Middle frontal gyrus (tissue), 1 donor: ENCODE measurements around the gene TNFSF13B.
"Not testable (repeated sequence)": the region's sequence is repeated elsewhere in the genome, so short reads cannot be mapped to it uniquely, and the experiment has no call there.

ENCODE experiments used
- DNase-seq: peaks from one replicate; pipeline ENCODE4 v3.0.0-alpha.2; 2015; ENCODE audit warnings: low spot score; ENCODE audit errors: extremely low spot score

Gene TNFSF13B, protein sequence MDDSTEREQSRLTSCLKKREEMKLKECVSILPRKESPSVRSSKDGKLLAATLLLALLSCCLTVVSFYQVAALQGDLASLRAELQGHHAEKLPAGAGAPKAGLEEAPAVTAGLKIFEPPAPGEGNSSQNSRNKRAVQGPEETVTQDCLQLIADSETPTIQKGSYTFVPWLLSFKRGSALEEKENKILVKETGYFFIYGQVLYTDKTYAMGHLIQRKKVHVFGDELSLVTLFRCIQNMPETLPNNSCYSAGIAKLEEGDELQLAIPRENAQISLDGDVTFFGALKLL

GRCh38 chr13:108269601-108270328, at the start of gene TNFSF13B:
TNFSF13B (plus strand) TSS chr13:108269718; CDS start chr13:108269896, 178 bp downstream.
- no peak for DNase-seq

DNA sequence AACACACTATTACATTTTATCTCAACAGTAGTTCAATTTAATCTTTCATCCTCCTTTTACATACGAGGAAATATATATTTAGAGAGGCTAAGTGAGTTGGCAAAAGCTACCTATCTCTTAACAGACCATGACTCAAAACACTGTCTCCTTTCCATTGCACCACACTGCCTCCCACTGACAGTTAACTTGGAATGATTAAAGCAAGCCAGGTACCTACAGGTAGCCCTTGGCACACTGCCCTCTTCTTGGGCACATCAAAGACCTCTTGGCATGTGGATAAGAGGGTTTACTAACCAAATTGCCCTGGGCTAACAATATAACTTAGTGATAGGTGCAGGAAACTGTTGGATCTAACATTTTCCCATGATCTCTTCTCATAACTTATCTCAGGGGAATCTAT, 49.5 kb upstream of the TNFSF13B start:
- DNase-seq = no peak

GRCh38 chr13:108223687-108224503, 45.6 kb upstream of the TNFSF13B start:
- no peak for DNase-seq

- DNase-seq = no peak
These were observed 44.1 kb upstream of the TNFSF13B start for GRCh38 chr13:108225440-108225839.

DNA sequence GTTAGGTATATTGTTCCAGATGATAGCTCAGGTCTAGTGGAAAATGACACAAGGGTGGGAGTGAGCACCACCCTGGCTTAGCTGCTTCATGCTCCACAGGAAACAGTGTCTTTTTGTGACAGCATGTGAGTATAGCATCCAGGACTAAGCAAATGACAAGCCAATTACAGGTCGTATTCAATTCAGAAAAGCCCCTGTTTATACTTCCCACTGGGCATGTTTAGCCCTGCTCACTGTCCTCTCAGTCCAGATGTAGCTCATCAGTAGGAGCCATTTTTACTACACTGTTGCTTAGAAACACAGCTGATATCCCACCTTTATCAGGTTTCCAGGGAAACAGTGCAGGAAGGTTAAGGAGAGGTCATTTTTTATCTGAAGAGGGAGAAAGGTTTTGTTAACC, 43.3 kb upstream of the TNFSF13B start:
- DNase-seq = no peak

DNA sequence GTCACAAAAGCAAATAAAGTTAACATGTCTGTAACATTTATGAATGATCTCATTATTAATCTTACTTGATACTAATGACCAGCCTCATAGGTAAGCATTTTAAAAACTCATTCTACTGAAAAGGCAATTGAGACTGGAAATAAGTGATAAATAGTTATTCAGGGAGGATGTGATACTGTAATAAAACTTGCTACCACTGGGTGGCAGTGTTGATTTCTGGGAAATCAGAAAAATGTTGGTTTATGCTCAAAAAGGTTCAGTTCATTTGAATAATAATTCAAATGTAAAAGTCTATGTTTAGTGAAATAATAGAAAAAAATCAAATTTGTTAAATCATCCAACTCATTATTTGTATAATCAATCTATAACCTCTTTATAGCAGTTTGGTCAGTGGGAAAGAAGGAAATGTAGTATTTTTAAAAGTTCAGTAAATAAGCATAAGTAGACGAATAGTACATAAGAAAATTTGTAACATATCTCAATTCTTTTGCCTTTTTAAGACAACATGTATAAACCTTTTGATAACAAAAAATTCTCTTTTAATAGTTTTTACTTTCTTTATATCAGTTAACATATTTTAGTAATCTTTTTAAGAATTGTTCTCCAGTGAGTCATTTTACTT, 41.8 kb upstream of the TNFSF13B start:
- DNase-seq = peak; percentile 46

DNA sequence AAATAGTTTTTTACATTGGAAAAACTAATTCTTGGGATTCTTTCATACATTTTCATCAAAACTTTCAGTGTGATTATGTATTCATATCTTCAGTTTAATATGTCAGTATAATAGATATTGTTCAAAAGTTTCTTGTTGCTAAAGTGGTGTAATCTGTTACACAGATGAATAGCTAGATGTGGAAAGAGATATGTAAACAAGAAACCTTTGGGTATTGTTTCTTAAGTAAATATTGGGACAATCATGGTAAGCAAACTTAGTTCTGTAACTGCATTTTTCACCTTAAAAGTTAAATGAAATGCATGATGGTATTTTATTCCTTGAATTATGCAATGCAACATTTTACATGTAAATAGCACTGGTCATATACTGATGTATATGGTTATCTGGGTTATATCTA, 39.1 kb upstream of the TNFSF13B start:
- no peak for DNase-seq

DNA sequence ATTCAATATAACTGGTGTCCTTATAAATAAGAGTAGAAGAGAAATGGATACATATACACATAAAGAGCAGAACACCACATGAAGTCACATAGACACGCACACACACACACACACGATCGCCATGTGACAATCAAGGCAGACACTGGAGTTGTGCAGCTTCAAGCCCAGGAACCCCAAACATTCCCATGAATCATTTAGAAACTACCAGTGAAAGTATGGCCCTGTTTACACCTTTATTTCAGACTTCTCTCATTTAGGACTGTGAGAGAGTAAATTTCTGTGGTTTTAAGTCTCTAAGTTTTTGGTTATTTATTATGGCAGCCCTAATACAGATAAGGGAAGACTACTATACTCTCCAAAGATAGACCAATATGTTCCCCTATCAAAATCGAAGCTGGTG, 20.4 kb upstream of the TNFSF13B start:
- no peak for DNase-seq

DNA sequence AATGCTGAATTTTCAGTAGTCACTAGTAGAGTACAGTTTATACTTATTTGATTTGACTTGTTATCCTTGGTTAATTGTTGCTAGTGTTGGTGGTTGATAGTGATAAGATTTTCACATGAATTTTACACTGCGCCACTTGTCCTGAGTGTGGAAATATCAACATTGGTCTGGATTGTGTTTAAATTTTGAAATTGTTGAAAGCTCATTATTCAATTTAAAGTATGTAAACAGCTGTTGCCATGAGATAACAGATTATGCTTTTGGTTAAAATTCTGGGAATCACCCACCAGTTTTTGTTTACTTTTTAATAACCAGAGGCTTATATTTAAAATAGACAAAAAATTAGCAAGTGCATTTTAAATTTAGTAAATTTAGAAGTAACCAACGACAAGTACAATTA, 12.3 kb upstream of the TNFSF13B start:
- DNase-seq = no peak

DNA sequence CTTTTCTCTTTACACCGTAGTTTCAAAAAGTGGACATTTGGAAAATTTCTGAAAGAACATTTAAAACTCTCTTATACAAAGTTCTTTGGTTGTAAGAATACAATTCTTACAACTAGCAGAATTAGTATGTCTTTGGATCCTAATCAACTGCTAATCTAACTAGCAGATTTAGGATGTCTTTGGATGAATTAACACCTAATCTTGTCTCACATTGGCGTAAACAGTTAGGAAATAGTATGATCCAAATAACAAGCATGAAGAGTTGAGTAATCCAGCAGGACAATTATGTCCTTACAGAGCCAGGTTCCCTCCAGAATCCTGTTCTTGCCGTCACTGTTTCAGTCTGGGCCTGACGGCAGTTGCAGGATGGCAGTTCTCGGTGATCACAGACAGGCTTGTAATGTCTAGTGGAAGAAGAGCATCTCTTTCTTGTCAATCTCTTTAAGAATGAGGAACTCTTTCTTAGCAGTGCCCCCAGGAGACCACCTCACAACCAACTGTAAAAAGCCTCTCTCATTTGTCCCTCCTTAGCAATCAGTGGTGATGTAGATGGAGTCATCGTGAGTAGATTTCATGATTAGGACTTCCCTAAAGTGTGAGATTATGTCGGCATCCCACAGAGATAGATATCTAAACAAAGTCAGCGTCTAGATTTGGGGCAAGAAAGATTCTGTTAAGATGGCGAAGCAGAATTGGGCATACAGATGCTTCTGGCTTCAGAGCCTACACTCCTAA, 5.7 kb upstream of the TNFSF13B start:
- no peak for DNase-seq

GRCh38 chr13:108266321-108266990, 3.1 kb upstream of the TNFSF13B start:
- no peak for DNase-seq

DNA sequence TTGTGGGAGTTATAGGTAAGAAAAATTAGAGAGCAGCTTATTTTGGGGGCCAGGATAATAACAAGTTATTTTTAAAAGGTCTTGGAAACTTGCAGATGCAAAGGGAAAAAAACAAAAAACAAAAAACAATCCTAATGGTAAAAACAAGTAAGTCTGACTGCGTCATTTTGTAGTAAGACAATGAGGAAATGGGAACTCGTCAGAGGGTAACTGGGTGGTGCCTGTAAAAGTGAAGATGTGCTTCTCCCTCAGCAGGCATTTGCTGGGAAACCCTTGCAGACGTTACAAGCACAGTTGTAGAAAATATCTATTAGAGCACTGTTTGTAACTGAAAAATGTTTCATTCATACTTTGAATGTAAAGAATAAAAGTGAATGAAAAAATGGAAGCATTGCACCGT, 2.2 kb upstream of the TNFSF13B start:
- DNase-seq = no peak

- not testable (repeated sequence) for DNase-seq
These were observed 1.7 kb upstream of the TNFSF13B start for GRCh38 chr13:108267855-108268254.

GRCh38 chr13:108268466-108269112, 929 bp upstream of the TNFSF13B start:
- DNase-seq = no peak

- DNase-seq = no peak
These were observed 924 bp downstream of the TNFSF13B start for GRCh38 chr13:108270442-108270841.

DNA sequence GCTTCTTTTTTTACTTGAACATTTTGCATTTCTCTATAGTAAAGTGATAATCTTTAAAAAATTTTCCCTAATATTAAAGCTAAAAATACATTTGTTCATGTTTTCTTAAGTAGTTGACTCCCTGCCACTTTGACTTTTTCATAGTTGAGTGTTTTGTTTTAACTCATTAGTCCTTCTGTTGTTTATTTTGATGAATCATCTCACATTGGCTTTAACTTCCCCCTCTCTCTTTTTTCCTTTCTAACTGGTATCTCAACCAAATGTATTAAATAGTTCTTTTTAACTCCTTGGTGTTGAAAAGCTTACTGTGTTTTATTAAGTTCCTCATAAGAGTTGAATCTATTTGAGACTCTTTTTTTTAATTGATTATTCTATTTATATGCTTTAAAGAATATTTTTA, 2.8 kb downstream of the TNFSF13B start:
- DNase-seq = no peak

DNA sequence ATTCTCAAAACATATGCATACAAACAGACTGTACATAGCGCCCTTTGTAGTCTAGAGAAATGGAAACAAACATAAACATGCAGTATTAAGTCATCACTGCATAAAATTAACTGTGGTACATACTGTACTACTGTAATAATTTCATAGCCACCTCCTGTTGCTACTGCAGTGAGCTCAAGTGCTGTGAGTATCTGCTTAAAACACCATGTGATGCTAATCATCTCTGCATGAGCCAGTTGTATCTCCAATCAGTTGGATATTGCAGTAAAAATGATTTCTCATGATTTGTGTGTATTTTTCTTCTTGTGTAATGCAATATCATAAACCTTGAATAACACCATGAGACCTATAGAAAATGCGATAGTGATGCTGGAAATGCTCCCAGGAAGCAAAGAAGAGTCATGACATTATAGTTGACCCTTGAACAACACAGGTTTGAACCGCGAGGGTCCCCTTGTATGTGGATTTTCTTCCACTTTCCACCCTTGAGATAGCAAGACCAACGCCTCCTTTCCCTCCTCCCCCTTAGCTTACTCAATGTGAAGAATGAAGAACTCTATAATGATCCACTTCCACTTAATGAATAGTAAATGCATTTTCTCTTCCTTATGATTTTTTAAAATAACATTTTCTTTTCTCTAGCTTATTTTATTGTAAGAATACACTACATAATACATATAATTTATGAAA, 4.1 kb downstream of the TNFSF13B start:
- DNase-seq = no peak

- no peak for DNase-seq
These were observed 5.2 kb downstream of the TNFSF13B start for GRCh38 chr13:108274718-108275117.

GRCh38 chr13:108276060-108276459, 6.5 kb downstream of the TNFSF13B start:
- no peak for DNase-seq
